Astrocyte (in vitro differentiated cells and primary cell): Measurements from ENCODE around the gene TIMP2.

Source experiments
- CTCF ChIP-seq: IDR thresholded peaks from 2 replicates; pipeline ENCODE4 v1.5.1; 2011; ENCODE audit warnings: low read depth, mild to moderate bottlenecking, inconsistent platforms, low read length, moderate library complexity; ENCODE audit not compliant: insufficient read depth
- EZH2 ChIP-seq: IDR thresholded peaks from 2 replicates; pipeline ENCODE4 v1.6.1; 2012; ENCODE audit warnings: mild to moderate bottlenecking, low read length, inconsistent platforms; ENCODE audit not compliant: insufficient read depth

DNA sequence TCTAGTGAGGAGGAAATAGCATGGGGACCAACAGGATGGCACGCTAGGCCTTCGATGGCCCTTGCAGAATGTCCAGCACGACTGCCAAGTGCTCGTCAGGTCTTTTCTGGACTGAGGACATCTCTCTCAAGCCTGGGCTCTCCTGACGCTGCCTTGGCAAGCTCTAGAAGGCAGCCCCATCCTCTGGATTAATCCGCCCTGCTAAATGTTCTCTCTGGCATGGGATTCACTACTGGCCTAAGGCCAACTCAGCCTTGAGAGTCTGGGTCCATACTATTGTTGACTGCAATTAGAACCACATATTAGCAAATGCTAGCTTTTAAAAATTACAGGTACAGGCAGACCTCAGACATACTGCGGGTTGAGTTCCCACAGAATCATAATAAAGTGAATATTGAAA lies 19.6 kb downstream of the TIMP2 start:
- TF ChIP-seq CTCF (no peak), EZH2 (no peak)
